Smooth muscle cell (in vitro differentiated cells): Measurements from ENCODE around the gene NGEF. TPM values are rescaled to one million over a fixed set of nuclear protein-coding genes. Genes with fewer than 3 reads are reported as not detected.
A peak's percentile ranks its signal among the peaks of the same experiment; 100 is the strongest.

Experiments used
- DNase-seq: peaks from one replicate; lab custom pipeline; 2025; ENCODE audit not compliant: unreplicated experiment; lab: John Stamatoyannopoulos, UW
- H2AFZ ChIP-seq: fragments of 200-600 bp; sonication (generic); 2 replicates; pipeline ENCODE4 v1.6.0; 2016; ENCODE audit warnings: antibody characterized with exemption, low read depth, mild to moderate bottlenecking
- H3F3A ChIP-seq: fragments of 200-600 bp; sonication (generic); 2 replicates; pipeline ENCODE4 v1.6.0; 2017; ENCODE audit warnings: antibody characterized with exemption, low read depth
- H3K27ac ChIP-seq: fragments of 200-600 bp; sonication (generic); 2 replicates; pipeline ENCODE4 v1.5.1; 2016; ENCODE audit warnings: low read depth, mild to moderate bottlenecking
- H3K27me3 ChIP-seq: fragments of 200-600 bp; sonication (generic); 2 replicates; pipeline ENCODE4 v1.6.1; 2016; ENCODE audit warnings: low read depth, mild to moderate bottlenecking
- H3K36me3 ChIP-seq: fragments of 200-600 bp; sonication (generic); 2 replicates; pipeline ENCODE4 v1.5.1; 2016; ENCODE audit warnings: low read depth
- H3K4me1 ChIP-seq: fragments of 200-600 bp; sonication (generic); 2 replicates; pipeline ENCODE4 v1.5.1; 2016; ENCODE audit warnings: low read depth
- H3K4me2 ChIP-seq: fragments of 200-600 bp; sonication (generic); 2 replicates; pipeline ENCODE4 v1.6.0; 2016; ENCODE audit warnings: mild to moderate bottlenecking
- H3K4me3 ChIP-seq: fragments of 200-600 bp; sonication (generic); 2 replicates; pipeline ENCODE4 v1.5.1; 2016; ENCODE audit warnings: mild to moderate bottlenecking
- H3K79me2 ChIP-seq: fragments of 200-600 bp; sonication (generic); 2 replicates; pipeline ENCODE4 v1.6.0; 2016; ENCODE audit warnings: low read depth, mild to moderate bottlenecking
- H3K9ac ChIP-seq: fragments of 200-600 bp; sonication (generic); 2 replicates; pipeline ENCODE4 v1.6.0; 2016; ENCODE audit warnings: low read depth
- H3K9me3 ChIP-seq: fragments of 200-600 bp; sonication (generic); replicated peaks from 2 replicates; pipeline ENCODE4 v1.5.1; 2016; ENCODE audit warnings: low read depth
- H4K20me1 ChIP-seq: fragments of 200-600 bp; sonication (generic); 2 replicates; pipeline ENCODE4 v1.6.0; 2016; ENCODE audit warnings: low read depth
- CTCF ChIP-seq: fragments of 200-600 bp; sonication (generic); IDR thresholded peaks from 2 replicates; pipeline ENCODE4 v1.5.1; 2017; ENCODE audit warnings: borderline replicate concordance, mild to moderate bottlenecking, antibody characterized with exemption; ENCODE audit not compliant: insufficient read depth, poor library complexity, severe bottlenecking
- WGBS: methylation state at CpG from one replicate; pipeline ENCODE4 v1.1.7; 2016; ENCODE audit warnings: low lambda C conversion rate; 5-methylcytosine and 5-hydroxymethylcytosine counted together
- polyA plus RNA-seq: library from polyadenylated mRNA; unstranded; fragments of >200 nt; fragmentation: Nextera tagmentation; extraction: Ambion mirVana; gene quantifications from 2 replicates; pipeline ENCODE4 v1.2.1, GENCODE V29; 2016
- total RNA-seq: library from RNA; depleted of rRNA; stranded (reverse); fragments of >200 nt; gene quantifications from 2 replicates; pipeline ENCODE4 v1.2.3, GENCODE V29; 2014

The NGEF gene
- total and polyA plus RNA-seq, 2 experiments from 2014 or later, result 0.09 TPM; not detected in 1

DNA sequence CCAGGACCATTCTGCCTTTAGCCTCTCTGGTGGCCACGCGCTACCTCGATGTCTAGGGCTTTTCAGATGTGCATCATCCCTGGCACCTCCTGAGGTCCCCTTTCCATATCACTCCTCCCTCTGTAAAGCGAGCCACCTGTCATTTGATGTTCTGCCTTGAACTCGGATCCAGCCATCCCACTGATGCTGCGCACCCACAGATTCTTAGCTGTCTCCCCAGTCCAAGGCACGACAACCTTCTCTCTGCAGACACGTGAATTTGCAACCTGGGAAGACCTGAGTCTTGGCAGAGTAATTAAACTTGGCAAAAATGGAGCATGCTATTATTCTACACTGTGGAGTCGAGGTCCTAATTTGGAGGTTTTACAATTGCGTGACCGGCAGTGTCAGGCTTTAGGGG, 61.9 kb downstream of the NGEF start:
- Histone ChIP-seq H3F3A (no peaks in the 10 kb centered on the region), H3K4me2 (no peak overlapping the region), H3K36me3 (no peaks in the 10 kb centered on the region), H3K27ac (no peak overlapping the region), H3K9me3 (no peaks in the 10 kb centered on the region), H2AFZ (no peak overlapping the region), H4K20me1 (no peaks in the 10 kb centered on the region), H3K9ac (no peak overlapping the region), H3K4me1 (no peaks in the 10 kb centered on the region), H3K4me3 (no peak overlapping the region), H3K27me3 (no peaks in the 10 kb centered on the region), H3K79me2 (no peaks in the 10 kb centered on the region)
- WGBS, result 90% methylated on average over 11 of the region's 11 CpGs
- DNase-seq, result no peak
- no peak for TF ChIP-seq CTCF

GRCh38 chr2:232950751-232951150, 62.3 kb downstream of the NGEF start:
- Histone ChIP-seq H3K27me3 (no peaks in the 10 kb centered on the region), H3K79me2 (no peaks in the 10 kb centered on the region), H3K36me3 (no peaks in the 10 kb centered on the region), H4K20me1 (no peaks in the 10 kb centered on the region), H3K4me1 (no peaks in the 10 kb centered on the region), H3K4me3 (no peak overlapping the region), H3K9me3 (no peaks in the 10 kb centered on the region), H2AFZ (no peak overlapping the region), H3K4me2 (no peak overlapping the region), H3F3A (no peaks in the 10 kb centered on the region), H3K9ac (no peak overlapping the region), H3K27ac (no peak overlapping the region)
- DNase-seq, result no peak
- TF ChIP-seq CTCF, result no peak
- WGBS, result 94% methylated on average over 8 of the region's 8 CpGs

GRCh38 chr2:232949016-232949415, 64.0 kb downstream of the NGEF start:
- H2AFZ ChIP-seq, result no peak overlapping the region
- H3K27ac ChIP-seq, result no peak overlapping the region
- no peak for DNase-seq
- no peaks in the 10 kb centered on the region for H3K27me3 ChIP-seq
- H3K79me2 ChIP-seq, result no peaks in the 10 kb centered on the region
- H3K9me3 ChIP-seq, result no peaks in the 10 kb centered on the region
- no peaks in the 10 kb centered on the region for H3K36me3 ChIP-seq
- no peak overlapping the region for H3K9ac ChIP-seq
- 91% methylated on average over 4 of the region's 4 CpGs for WGBS
- H3K4me3 ChIP-seq, result no peak overlapping the region
- TF ChIP-seq CTCF, result no peak
- H3F3A ChIP-seq, result no peaks in the 10 kb centered on the region
- H4K20me1 ChIP-seq, result no peaks in the 10 kb centered on the region
- no peaks in the 10 kb centered on the region for H3K4me1 ChIP-seq
- H3K4me2 ChIP-seq, result no peak overlapping the region

- no peak for TF ChIP-seq CTCF
- WGBS, result 60% methylated on average over 3 of the region's 3 CpGs
These were observed 70.2 kb downstream of the NGEF start for GRCh38 chr2:232942831-232943230.

More at GRCh38 chr2:232942831-232943230, 70.2 kb downstream of the NGEF start:
- Histone ChIP-seq H3K27me3 (no peaks in the 10 kb centered on the region), H3K9ac (no peak overlapping the region), H3K4me1 (no peaks in the 10 kb centered on the region), H3K9me3 (no peaks in the 10 kb centered on the region), H4K20me1 (no peaks in the 10 kb centered on the region), H3K79me2 (no peaks in the 10 kb centered on the region), H3K4me3 (no peak overlapping the region), H3K27ac (peak overlapping the region; percentile 59), H3F3A (no peaks in the 10 kb centered on the region), H3K36me3 (no peaks in the 10 kb centered on the region), H3K4me2 (no peak overlapping the region), H2AFZ (peak overlapping the region; percentile 2)
- DNase-seq, result no peak
